Kidney (tissue), 14 donors: Measurements from ENCODE around the gene GBE1. TPM values are rescaled to one million over a fixed set of nuclear protein-coding genes. Genes with fewer than 3 reads are reported as not detected.

Experiments
- DNase-seq, 5 donors: peaks; one replicate each; pipeline ENCODE4 v3.0.0-alpha.2; 2013 to 2020
- FAIRE-seq: peaks from 2 replicates; lab custom pipeline; 2012; peaks lifted over from hg19 to GRCh38; lab: Jason Lieb, UNC
- H3K27ac ChIP-seq, 2 donors: one replicate each; pipeline ENCODE4 v1.7.0; 2013; ENCODE audit warnings: low read depth in 2 of 2, low read length in 2 of 2, inconsistent platforms in 1 of 2
- H3K27me3 ChIP-seq: one replicate; pipeline ENCODE4 v1.7.1; 2013; ENCODE audit warnings: low read length, inconsistent platforms; ENCODE audit not compliant: control insufficient read depth, insufficient read depth
- H3K36me3 ChIP-seq, 3 donors: one replicate each; pipeline versions ENCODE4 v1.7.0 to v1.7.1; 2013; ENCODE audit warnings: low read length in 3 of 3, control low read depth in 1 of 3, inconsistent platforms in 1 of 3; ENCODE audit not compliant: insufficient read depth in 3 of 3, control insufficient read depth in 2 of 3
- H3K4me1 ChIP-seq, 3 donors: one replicate each; pipeline versions ENCODE4 v1.7.0 to v1.7.1; 2013; ENCODE audit warnings: low read length in 3 of 3, inconsistent platforms in 1 of 3, low read depth in 1 of 3; ENCODE audit not compliant: control insufficient read depth in 2 of 3, insufficient read depth in 2 of 3
- H3K4me3 ChIP-seq, 3 donors: one replicate each; pipeline versions ENCODE4 v1.7.0 to v1.8.1; 2013; ENCODE audit warnings: low read length in 3 of 3, control low read depth in 1 of 3, inconsistent platforms in 1 of 3
- H3K9ac ChIP-seq, 3 donors: one replicate each; pipeline versions ENCODE4 v1.7.0 to v1.7.1; 2013; ENCODE audit warnings: low read length in 3 of 3, control low read depth in 1 of 3, inconsistent platforms in 1 of 3
- H3K9me3 ChIP-seq, 3 donors: one replicate each; pipeline versions ENCODE4 v1.7.0 to v1.7.1; 2013; ENCODE audit warnings: low read length in 3 of 3, control low read depth in 1 of 3, inconsistent platforms in 1 of 3; ENCODE audit not compliant: control insufficient read depth in 2 of 3, insufficient read depth in 1 of 3
- CTCF ChIP-seq: IDR thresholded peaks from 3 replicates; pipeline ENCODE4 v1.5.1; 2012; ENCODE audit warnings: mild to moderate bottlenecking, moderate library complexity, borderline replicate concordance; ENCODE audit not compliant: insufficient read depth; ENCODE audit errors: extremely low read depth
- intact Hi-C: fragments of 100-400 bp; cut with DNase I; formaldehyde crosslinking; loops from one replicate; pipeline ENCODE4 v1.11.1; 2022
- polyA plus RNA-seq: library from polyadenylated mRNA; stranded (reverse); fragments of 350-450 nt; fragmentation: Illumina TruSeq; extraction: RNeasy Lipid Tissue Mini Kit (QIAGEN cat#74804); gene quantifications from one replicate; pipeline ENCODE4 v1.2.3, GENCODE V29; 2014; ENCODE audit warnings: low read depth, low replicate concordance; ENCODE audit not compliant: insufficient read depth
- total RNA-seq: library from RNA; stranded (reverse); fragmentation: NEBNext Ultra II Directional; extraction: Animal tissue kit (Norgen Biotek cat#: 25700); gene quantifications from one replicate; pipeline ENCODE4 v1.2.1, GENCODE V29; 2021
- donor health status: control.
- donor health status: control.
- donor health status: control.
- donor health status: control.
- donor health status: control.
- donor health status: DM: yes; HTN: yes; CAD: no.
- donor health status: Normal renal cell carcinoma (clear cell type).

Gene GBE1
- total and polyA plus RNA-seq, 2 donors from 2014 or later: 29.3 to 36.2 TPM

GRCh38 chr3:81550415-81550814 lies 211.0 kb downstream of the GBE1 start:
- Histone ChIP-seq H3K4me1 (no peaks in the 10 kb centered on the region), H3K9ac (no peak overlapping the region), H3K27me3 (no peaks in the 10 kb centered on the region), H3K36me3 (no peaks in the 10 kb centered on the region), H3K9me3 (no peaks in the 10 kb centered on the region), H3K27ac (no peak overlapping the region), H3K4me3 (no peak overlapping the region)
- FAIRE-seq (no peak), DNase-seq (no peak)
- TF ChIP-seq CTCF: no peak
- intact Hi-C loops: no loop called here

- H3K4me1 ChIP-seq: no peaks in the 10 kb centered on the region
- DNase-seq (no peak), FAIRE-seq (no peak)
- intact Hi-C loops: no loop called here
- no peaks in the 10 kb centered on the region for H3K9me3 ChIP-seq
- no peak overlapping the region for H3K27ac ChIP-seq
- no peaks in the 10 kb centered on the region for H3K27me3 ChIP-seq
- no peak for TF ChIP-seq CTCF
- H3K4me3 ChIP-seq: no peak overlapping the region
- H3K9ac ChIP-seq: no peak overlapping the region
- no peaks in the 10 kb centered on the region for H3K36me3 ChIP-seq
These were observed 211.6 kb downstream of the GBE1 start for GRCh38 chr3:81549831-81550230.

- no peaks in the 10 kb centered on the region for H3K9me3 ChIP-seq
- no peak overlapping the region for H3K9ac ChIP-seq
- TF ChIP-seq CTCF: no peak
- H3K36me3 ChIP-seq: no peaks in the 10 kb centered on the region
- H3K4me1 ChIP-seq: no peaks in the 10 kb centered on the region
- H3K27me3 ChIP-seq: no peaks in the 10 kb centered on the region
- intact Hi-C loops: no loop called here
- DNase-seq: no peak
- FAIRE-seq: no peak
- H3K27ac ChIP-seq: no peak overlapping the region
- H3K4me3 ChIP-seq: no peak overlapping the region
These were observed 212.1 kb downstream of the GBE1 start for GRCh38 chr3:81549388-81549787.

- Histone ChIP-seq H3K36me3 (no peaks in the 10 kb centered on the region), H3K27ac (no peak overlapping the region), H3K9me3 (no peaks in the 10 kb centered on the region), H3K4me3 (no peak overlapping the region), H3K27me3 (no peaks in the 10 kb centered on the region), H3K9ac (no peak overlapping the region), H3K4me1 (no peaks in the 10 kb centered on the region)
- DNase-seq: no peak
- no peak for FAIRE-seq
- intact Hi-C loops: no loop called here
- no peak for TF ChIP-seq CTCF
These were observed 215.9 kb downstream of the GBE1 start for GRCh38 chr3:81545572-81545971.
